ENCODE results near the gene PTPRM. TPM values are rescaled to one million over a fixed set of nuclear protein-coding genes. Genes with fewer than 3 reads are reported as not detected.

The PTPRM gene
- total RNA-seq, 4 donors from 2014 or later, result 206 to 337 (median 255) TPM

DNA sequence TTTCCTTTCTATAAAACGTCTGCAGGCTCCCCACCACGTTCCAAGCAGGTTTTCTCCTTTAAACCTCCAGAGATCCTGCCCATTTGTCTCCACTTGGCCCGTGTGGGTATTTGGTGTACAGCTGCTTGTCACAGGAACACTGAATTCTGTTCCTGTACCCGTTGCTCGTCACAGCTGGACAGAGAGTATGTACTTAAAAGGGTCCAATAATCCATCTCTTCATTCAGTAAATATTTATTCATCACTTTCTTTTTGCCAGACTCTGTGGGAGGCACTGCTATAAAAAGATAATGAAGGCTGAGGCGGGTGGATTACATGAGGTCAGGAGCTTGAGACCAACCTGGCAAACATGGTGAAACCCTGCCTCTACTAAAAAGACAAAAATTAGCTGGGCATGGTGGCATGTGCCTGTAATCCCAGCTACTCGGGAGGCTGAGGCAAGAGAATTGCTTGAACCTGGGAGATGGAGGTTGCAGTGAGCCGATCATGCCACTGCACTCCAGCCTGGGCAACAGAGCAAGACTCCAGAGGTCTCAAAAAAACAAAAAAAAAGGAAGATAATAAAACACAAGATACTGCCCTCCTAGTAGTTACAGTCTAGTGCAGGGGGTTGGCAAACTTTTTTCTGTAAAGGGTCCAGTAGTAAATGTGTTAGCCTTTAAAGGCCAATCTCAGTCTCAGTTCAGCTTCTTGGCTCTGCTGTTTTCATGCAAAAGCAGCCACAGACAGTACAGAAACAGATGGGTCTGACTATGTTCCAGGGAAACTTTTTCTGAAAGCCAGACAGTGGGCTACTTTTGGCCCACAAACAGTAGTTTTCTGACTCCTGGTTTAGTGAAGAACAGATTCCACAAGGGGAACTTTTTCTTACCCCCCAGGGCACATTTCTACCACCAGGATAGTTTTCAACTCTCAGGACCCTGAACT lies 732.2 kb downstream of the PTPRM start:
- TF ChIP-seq, protein P1, sequence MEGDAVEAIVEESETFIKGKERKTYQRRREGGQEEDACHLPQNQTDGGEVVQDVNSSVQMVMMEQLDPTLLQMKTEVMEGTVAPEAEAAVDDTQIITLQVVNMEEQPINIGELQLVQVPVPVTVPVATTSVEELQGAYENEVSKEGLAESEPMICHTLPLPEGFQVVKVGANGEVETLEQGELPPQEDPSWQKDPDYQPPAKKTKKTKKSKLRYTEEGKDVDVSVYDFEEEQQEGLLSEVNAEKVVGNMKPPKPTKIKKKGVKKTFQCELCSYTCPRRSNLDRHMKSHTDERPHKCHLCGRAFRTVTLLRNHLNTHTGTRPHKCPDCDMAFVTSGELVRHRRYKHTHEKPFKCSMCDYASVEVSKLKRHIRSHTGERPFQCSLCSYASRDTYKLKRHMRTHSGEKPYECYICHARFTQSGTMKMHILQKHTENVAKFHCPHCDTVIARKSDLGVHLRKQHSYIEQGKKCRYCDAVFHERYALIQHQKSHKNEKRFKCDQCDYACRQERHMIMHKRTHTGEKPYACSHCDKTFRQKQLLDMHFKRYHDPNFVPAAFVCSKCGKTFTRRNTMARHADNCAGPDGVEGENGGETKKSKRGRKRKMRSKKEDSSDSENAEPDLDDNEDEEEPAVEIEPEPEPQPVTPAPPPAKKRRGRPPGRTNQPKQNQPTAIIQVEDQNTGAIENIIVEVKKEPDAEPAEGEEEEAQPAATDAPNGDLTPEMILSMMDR (IDR thresholded peaks at IDR 0.05; ENCODE audit: low read depth), result no peak

DNA sequence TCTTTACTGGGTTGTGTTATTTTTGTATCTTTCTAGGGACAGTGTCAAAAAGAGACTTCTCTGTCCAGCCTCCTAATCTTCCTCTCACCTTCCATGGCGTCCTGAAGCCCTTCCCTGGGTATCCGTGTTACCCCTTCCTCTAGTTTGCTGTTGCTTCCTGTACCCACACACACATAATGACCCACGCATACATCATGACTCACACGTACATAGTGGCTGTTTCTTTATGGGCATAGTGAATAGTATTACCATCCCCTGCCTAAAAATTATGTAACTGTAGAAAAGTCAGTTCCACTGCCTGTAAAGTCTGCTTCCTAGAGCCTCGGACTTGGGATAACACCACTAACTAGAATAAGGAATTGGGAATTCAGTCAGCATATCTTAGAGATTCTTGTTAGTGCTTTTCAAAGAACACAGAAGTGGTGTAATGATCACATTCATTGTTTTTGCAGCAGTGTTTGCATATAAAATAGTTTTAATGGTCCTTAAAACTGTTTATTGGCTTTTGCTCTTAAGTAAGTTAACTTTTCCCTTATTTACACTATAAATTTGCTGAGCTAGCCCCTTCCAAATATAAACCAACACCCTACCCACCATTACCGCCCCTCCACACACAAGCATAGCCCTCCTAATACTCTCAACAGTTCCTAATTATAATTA lies 733.8 kb downstream of the PTPRM start:
- TF ChIP-seq, protein P1 (IDR thresholded peaks at IDR 0.05; ENCODE audit: low read depth), result no peak

DNA sequence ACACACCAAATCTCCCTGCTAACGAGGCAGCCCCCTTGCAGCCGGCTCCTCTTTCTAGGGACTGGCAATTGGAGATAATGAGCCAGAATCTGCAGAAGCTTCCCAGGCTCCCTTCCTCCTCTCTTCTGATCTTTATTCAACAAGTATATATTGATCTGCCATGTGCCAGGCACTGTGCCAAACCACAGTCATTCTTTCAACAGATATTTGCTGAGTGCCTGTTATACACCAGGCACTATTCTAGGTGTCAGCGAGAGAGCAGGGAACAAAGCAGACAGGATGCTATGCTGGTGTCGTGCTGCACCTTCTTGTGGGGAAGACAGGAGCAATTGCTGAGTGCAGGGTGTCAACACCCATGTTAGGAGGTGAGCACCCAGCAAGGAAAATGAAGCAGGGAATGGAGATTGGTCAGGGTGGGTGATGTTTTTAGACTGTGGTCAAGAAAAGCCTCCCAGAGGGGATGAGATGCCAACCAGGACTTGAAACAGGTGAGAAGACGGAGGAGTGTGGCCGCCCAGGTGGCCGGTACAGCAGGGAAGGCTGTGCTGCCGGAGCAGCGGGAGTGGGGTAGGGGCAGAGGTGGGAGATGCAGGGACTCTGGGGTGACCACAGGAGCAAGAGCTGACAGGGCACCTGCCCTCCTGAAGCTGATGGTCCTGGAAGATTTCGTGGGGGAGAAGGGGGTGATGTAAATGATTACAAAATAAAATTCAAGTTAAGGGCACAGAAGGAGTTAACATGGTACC lies 734.5 kb downstream of the PTPRM start:
- TF ChIP-seq, protein P1 (IDR thresholded peaks at IDR 0.05; ENCODE audit: low read depth), result no peak

DNA sequence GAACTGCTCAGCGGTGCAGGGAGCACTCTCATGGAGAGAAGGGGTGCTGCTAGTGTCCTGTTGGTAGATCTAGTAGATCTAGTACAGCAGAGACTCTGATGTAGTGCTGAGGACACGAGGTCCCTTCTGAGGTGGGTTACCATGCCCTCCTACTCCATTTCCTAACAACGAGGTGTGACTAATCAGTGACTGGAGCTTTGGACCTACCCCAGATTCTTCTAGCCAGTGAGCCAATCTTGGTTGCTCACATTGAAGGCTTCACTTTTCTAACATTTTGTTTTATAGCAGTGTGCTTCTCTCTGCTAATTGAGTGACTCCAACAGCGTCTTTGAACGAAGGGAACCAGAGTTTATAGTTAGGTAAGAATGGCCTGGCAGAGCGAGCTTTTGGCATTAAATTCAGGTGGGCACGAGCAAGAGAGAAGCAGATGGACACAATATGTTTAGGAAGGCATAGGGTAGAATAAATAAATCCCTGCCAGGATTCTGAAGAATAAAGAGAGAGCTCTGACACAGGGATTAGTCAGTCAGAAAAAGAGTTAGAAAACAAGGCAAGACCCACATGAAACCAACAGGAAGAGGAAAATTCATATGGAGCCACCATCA lies 736.1 kb downstream of the PTPRM start:
- TF ChIP-seq, protein P1 (IDR thresholded peaks at IDR 0.05; ENCODE audit: low read depth), result no peak

DNA sequence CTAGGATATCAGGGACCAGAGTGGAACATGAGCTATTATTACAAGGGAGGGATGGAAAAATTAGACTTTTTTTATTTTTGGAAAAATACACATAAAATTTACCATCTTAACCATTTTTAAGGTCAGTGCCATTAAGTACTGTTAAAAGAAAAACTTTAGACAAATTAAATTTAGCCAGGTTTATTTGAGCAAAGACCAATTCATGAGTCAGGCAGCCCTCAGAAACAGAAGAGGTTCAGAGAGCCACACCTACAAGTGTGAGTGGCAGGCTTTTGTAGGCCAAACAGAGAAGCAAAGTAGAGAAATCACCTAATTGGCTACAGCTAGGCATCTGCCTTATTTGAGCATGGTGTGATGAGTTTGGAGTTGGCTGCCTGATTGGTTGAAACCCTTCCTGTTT lies 740.8 kb downstream of the PTPRM start:
- TF ChIP-seq, protein P1 (IDR thresholded peaks at IDR 0.05; ENCODE audit: low read depth), result no peak

DNA sequence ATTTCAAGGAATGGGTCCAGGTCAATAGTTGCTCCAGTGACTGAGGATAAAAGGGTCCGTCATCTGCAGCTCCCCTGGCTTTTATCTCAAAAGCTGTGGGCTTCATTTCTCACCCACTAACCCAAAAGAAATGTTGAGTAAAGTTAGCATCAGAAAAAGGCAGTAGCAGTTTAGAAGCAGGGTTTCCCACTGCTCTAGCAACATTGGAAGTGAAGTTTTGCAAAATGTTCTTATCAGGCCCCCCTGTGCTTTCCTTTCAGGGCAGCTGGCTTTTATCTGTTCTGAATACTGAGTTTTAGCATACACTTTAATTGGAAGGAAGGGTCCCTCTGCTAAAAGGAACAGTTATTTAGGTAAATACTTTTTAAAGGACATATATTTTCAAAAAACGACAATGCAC lies 745.9 kb downstream of the PTPRM start:
- TF ChIP-seq, protein P1 (IDR thresholded peaks at IDR 0.05; ENCODE audit: low read depth), result no peak

Measured in subcutaneous adipose tissue (tissue), 4 donors.